HepG2 (cell line): ENCODE measurements around the gene TPX2. TPM values are rescaled to one million over a fixed set of nuclear protein-coding genes. Genes with fewer than 3 reads are reported as not detected.

ENCODE experiments used
- HDAC1 ChIP-seq: sonication (generic); formaldehyde crosslinking; IDR thresholded peaks from 2 replicates; pipeline ENCODE4 v1.5.1; 2020; ENCODE audit warnings: mild to moderate bottlenecking, missing genetic modification reagents
- KAT7 ChIP-seq: IDR thresholded peaks from 2 replicates; pipeline ENCODE4 v1.6.1; 2018; ENCODE audit warnings: borderline replicate concordance, missing compliant biosample characterization
- MAF1 ChIP-seq: sonication (generic); formaldehyde crosslinking; IDR thresholded peaks from 2 replicates; pipeline ENCODE4 v1.5.0; 2020; ENCODE audit warnings: missing genetic modification reagents, borderline replicate concordance
- MTA1 ChIP-seq: sonication (generic); formaldehyde crosslinking; IDR thresholded peaks from 2 replicates; pipeline ENCODE4 v1.4.0; 2020; ENCODE audit warnings: missing genetic modification reagents, mild to moderate bottlenecking, borderline replicate concordance
- NFATC3 ChIP-seq: sonication (generic); formaldehyde crosslinking; IDR thresholded peaks from 2 replicates; pipeline ENCODE4 v1.5.1; 2020; ENCODE audit warnings: mild to moderate bottlenecking, missing genetic modification reagents
- NR2F1 ChIP-seq, 2 experiments: fragments of 450-650 bp in 1 of 2; formaldehyde crosslinking in 1 of 2; IDR thresholded peaks; 2 replicates each; pipeline versions ENCODE4 v1.5.0 to v1.6.1; 2016 to 2020; ENCODE audit warnings: mild to moderate bottlenecking in 1 of 2, missing compliant biosample characterization in 1 of 2, missing genetic modification reagents in 1 of 2, moderate library complexity in 1 of 2
- SAFB2 ChIP-seq: sonication (generic); formaldehyde crosslinking; IDR thresholded peaks from 2 replicates; pipeline ENCODE4 v1.5.1; 2020; ENCODE audit warnings: missing genetic modification reagents, low read depth, mild to moderate bottlenecking, borderline replicate concordance
- ZNF337 ChIP-seq: sonication (generic); formaldehyde crosslinking; IDR thresholded peaks from 2 replicates; pipeline ENCODE4 v1.5.1; 2020; ENCODE audit warnings: missing genetic modification reagents, low read depth, mild to moderate bottlenecking, borderline replicate concordance
- ZNF33A ChIP-seq: sonication (generic); formaldehyde crosslinking; IDR thresholded peaks from 2 replicates; pipeline ENCODE4 v1.5.1; 2020; ENCODE audit warnings: missing genetic modification reagents, mild to moderate bottlenecking, moderate library complexity, borderline replicate concordance
- ZNF564 ChIP-seq: sonication (generic); formaldehyde crosslinking; IDR thresholded peaks from 2 replicates; pipeline ENCODE4 v1.8.1; 2023; ENCODE audit warnings: mild to moderate bottlenecking, missing genetic modification reagents
- ZNF83 ChIP-seq: sonication (generic); formaldehyde crosslinking; IDR thresholded peaks from 2 replicates; pipeline ENCODE4 v1.4.0; 2020; ENCODE audit warnings: missing genetic modification reagents, mild to moderate bottlenecking, borderline replicate concordance
- polyA plus RNA-seq, 8 experiments: library from polyadenylated mRNA; depleted of rRNA in 3 of 8; stranded (reverse) in 7 of 8; unstranded in 1 of 8; fragments of >200 nt; fragmentation: Illumina TruSeq in 4 of 8; extraction: Trizol in 4 of 8; gene quantifications; 2 replicates each; pipeline versions ENCODE4 v1.2.1 to v1.2.3, GENCODE V29; 2011 to 2016; ENCODE audit warnings: low read depth in 4 of 8, missing spikeins in 1 of 8, mixed read lengths in 1 of 8; ENCODE audit not compliant: insufficient read depth in 1 of 8
- total RNA-seq, 5 experiments: library from RNA; depleted of rRNA; stranded (reverse); fragments of >200 nt; fragmentation: Illumina TruSeq; extraction: Trizol; gene quantifications; 2 replicates each; pipeline ENCODE4 v1.2.3, GENCODE V29; 2016; ENCODE audit warnings: low read depth in 1 of 5
- TF ChIP-seq, protein P1 (sequence below), 2 experiments: fragments of 450-650 bp in 1 of 2; sonication (generic) in 1 of 2; formaldehyde crosslinking; IDR thresholded peaks; 2 replicates each; pipeline versions ENCODE4 v1.5.0 to v1.8.0; 2020 to 2022; ENCODE audit warnings: mild to moderate bottlenecking in 1 of 2, missing genetic modification reagents in 1 of 2
- TF ChIP-seq, protein P2 (sequence below): sonication (generic); formaldehyde crosslinking; IDR thresholded peaks from 2 replicates; pipeline ENCODE4 v1.4.0; 2020; ENCODE audit warnings: missing genetic modification reagents
- TF ChIP-seq, protein P3 (sequence below): sonication (generic); formaldehyde crosslinking; IDR thresholded peaks from 2 replicates; pipeline ENCODE4 v1.4.0; 2020; ENCODE audit warnings: missing genetic modification reagents
- TF ChIP-seq, protein P4 (sequence below): IDR thresholded peaks from 2 replicates; pipeline ENCODE4 v1.6.1; 2016; ENCODE audit warnings: mild to moderate bottlenecking
- TF ChIP-seq, protein P5 (sequence below): sonication (generic); formaldehyde crosslinking; IDR thresholded peaks from 2 replicates; pipeline ENCODE4 v1.8.0; 2022; ENCODE audit warnings: low read depth, missing genetic modification reagents

The TPX2 gene
- total and polyA plus RNA-seq, 2 of the 13 experiments (the other 11 are each of a cell fraction or from before 2014, with no cell fraction given) = 34.3 to 124 TPM

DNA sequence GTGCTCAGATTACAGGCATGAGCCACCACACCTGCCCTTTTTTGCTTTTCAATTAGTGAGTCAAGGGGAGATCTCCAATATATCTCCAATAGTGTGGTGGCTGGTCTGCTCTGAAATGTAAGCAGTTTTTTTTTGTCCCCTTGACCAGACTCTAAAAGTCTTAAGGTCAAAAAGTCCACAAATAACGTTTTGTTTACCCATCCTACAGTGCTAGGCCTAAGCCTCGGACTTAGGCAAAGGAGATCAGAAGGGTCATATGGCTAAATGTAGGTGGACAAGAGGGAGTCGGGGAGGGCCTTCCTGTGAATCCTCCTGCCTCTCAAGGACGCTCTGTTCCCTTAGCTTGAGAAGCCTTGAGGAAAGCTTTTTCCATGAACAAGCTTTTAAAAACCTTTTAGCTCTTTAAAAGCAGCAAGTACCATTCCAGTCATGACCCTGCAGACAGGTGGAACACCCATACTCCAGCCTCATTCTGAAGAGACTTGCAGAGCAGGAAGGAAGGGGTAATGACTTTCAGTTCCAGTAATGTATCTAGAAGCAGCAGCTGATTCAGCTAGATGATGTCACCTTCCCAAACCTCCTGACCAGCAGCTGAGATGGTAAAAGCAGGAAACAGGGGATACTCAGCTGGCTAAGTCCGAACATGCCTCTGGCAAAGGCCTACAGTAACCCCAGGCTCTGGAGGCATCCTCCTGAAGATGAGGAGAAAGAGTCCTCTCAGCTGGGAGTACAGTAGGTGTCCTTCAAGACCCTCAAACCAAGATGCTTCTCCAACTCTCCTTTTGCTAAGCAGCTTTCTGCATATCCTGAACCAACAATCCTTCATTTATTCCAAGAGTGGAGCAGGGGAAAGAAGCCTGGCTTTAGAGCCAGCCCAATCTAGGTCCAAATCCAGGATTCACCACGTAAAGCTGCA lies 40.0 kb upstream of the TPX2 start (continued):
- TF ChIP-seq ZNF33A (CRISPR knock-in tag) (no peak), KAT7 (CRISPR knock-in tag) (peak; percentile 31; the same call in 1 of the 2 replicates), MTA1 (CRISPR knock-in tag) (no peak; the same call in 1 of the 2 replicates), MAF1 (no peak), ZNF337 (CRISPR knock-in tag) (no peak), ZNF564 (CRISPR knock-in tag) (0 out of 2 replicates have a peak, but pooled peaks have one; percentile 76), NR2F1 (CRISPR knock-in tag; IDR thresholded peaks at IDR 0.05) (peak in 1 of 2 experiments; percentile 78; a peak in 3 of 4 replicates), HDAC1 (CRISPR knock-in tag) (peak; percentile 91), SAFB2 (CRISPR knock-in tag) (peak; percentile 29; the same call in 1 of the 2 replicates), ZNF83 (CRISPR knock-in tag) (no peak), NFATC3 (CRISPR knock-in tag) (no peak)
- TF ChIP-seq, protein P1, sequence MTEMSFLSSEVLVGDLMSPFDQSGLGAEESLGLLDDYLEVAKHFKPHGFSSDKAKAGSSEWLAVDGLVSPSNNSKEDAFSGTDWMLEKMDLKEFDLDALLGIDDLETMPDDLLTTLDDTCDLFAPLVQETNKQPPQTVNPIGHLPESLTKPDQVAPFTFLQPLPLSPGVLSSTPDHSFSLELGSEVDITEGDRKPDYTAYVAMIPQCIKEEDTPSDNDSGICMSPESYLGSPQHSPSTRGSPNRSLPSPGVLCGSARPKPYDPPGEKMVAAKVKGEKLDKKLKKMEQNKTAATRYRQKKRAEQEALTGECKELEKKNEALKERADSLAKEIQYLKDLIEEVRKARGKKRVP (CRISPR knock-in tag; IDR thresholded peaks at IDR 0.05) = 0 out of 4 replicates have a peak, but pooled peaks of 1 of the 2 experiments have one; percentile 11
- TF ChIP-seq, protein P2, sequence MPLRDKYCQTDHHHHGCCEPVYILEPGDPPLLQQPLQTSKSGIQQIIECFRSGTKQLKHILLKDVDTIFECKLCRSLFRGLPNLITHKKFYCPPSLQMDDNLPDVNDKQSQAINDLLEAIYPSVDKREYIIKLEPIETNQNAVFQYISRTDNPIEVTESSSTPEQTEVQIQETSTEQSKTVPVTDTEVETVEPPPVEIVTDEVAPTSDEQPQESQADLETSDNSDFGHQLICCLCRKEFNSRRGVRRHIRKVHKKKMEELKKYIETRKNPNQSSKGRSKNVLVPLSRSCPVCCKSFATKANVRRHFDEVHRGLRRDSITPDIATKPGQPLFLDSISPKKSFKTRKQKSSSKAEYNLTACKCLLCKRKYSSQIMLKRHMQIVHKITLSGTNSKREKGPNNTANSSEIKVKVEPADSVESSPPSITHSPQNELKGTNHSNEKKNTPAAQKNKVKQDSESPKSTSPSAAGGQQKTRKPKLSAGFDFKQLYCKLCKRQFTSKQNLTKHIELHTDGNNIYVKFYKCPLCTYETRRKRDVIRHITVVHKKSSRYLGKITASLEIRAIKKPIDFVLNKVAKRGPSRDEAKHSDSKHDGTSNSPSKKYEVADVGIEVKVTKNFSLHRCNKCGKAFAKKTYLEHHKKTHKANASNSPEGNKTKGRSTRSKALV = 0 out of 2 replicates have a peak, but pooled peaks have one; percentile 57
- TF ChIP-seq, protein P3, sequence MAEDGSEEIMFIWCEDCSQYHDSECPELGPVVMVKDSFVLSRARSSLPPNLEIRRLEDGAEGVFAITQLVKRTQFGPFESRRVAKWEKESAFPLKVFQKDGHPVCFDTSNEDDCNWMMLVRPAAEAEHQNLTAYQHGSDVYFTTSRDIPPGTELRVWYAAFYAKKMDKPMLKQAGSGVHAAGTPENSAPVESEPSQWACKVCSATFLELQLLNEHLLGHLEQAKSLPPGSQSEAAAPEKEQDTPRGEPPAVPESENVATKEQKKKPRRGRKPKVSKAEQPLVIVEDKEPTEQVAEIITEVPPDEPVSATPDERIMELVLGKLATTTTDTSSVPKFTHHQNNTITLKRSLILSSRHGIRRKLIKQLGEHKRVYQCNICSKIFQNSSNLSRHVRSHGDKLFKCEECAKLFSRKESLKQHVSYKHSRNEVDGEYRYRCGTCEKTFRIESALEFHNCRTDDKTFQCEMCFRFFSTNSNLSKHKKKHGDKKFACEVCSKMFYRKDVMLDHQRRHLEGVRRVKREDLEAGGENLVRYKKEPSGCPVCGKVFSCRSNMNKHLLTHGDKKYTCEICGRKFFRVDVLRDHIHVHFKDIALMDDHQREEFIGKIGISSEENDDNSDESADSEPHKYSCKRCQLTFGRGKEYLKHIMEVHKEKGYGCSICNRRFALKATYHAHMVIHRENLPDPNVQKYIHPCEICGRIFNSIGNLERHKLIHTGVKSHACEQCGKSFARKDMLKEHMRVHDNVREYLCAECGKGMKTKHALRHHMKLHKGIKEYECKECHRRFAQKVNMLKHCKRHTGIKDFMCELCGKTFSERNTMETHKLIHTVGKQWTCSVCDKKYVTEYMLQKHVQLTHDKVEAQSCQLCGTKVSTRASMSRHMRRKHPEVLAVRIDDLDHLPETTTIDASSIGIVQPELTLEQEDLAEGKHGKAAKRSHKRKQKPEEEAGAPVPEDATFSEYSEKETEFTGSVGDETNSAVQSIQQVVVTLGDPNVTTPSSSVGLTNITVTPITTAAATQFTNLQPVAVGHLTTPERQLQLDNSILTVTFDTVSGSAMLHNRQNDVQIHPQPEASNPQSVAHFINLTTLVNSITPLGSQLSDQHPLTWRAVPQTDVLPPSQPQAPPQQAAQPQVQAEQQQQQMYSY (CRISPR knock-in tag) = peak; percentile 22; the same call in 1 of the 2 replicates
- TF ChIP-seq, protein P4, sequence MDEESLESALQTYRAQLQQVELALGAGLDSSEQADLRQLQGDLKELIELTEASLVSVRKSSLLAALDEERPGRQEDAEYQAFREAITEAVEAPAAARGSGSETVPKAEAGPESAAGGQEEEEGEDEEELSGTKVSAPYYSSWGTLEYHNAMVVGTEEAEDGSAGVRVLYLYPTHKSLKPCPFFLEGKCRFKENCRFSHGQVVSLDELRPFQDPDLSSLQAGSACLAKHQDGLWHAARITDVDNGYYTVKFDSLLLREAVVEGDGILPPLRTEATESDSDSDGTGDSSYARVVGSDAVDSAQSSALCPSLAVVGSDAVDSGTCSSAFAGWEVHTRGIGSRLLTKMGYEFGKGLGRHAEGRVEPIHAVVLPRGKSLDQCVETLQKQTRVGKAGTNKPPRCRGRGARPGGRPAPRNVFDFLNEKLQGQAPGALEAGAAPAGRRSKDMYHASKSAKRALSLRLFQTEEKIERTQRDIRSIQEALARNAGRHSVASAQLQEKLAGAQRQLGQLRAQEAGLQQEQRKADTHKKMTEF (CRISPR knock-in tag) = peak; percentile 49
- TF ChIP-seq, protein P5, sequence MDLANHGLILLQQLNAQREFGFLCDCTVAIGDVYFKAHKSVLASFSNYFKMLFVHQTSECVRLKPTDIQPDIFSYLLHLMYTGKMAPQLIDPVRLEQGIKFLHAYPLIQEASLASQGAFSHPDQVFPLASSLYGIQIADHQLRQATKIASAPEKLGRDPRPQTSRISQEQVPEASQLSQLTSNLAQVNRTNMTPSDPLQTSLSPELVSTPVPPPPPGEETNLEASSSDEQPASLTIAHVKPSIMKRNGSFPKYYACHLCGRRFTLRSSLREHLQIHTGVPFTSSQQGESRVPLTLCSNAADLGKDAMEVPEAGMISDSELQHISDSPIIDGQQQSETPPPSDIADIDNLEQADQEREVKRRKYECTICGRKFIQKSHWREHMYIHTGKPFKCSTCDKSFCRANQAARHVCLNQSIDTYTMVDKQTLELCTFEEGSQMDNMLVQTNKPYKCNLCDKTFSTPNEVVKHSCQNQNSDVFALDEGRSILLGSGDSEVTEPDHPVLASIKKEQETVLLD = no peak
